Measurements from ENCODE around the gene SLC7A4.

The SLC7A4 gene

DNA sequence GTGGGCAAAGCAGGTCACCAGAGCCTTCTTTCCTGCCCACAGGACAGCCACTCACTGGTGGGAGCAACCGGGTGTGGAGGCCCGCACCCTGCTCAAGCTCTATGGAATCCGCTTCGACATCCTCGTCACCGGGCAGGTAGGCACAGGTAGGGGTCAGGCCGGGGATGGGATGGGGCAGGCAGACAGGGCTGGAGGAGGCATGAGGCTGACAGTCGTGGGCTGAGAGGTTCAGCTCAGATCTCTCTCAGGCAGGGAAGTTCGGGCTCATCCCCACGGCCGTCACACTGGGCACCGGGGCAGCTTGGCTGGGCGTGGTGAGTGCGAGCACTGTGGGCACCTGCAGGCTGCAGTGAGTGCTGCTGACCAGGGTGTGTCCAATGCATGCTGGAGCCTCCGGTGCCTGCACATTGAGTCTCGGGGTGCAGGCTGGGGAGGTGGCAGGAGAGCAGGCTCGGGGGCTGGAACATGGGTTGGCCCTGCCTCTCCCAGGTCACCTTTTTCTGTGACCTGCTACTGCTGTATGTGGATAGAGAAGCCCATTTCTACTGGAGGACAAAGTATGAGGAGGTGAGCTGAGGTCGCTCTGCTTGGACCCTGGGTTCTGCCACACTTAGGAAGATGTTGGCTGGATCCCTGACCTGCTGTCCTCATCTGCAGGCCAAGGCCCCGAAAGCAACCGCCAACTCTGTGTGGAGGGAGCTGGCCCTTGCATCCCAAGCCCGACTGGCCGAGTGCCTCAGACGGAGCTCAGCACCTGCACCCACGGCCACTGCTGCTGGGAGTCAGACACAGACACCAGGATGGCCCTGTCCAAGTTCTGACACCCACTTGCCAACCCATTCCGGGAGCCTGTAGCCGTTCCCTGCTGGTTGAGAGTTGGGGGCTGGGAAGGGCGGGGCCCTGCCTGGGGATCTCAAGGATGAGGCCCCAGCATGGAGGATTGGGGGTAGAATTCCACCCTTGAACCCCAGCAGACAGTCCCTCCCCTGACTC, 6.3 kb downstream of the SLC7A4 start:
- no peak for DNase-seq (ENCODE audit: low read depth)
- H3K4me3 ChIP-seq (ENCODE audit: control insufficient read depth, low read depth, low read length), result no peak overlapping the region
- TF ChIP-seq, protein P1, sequence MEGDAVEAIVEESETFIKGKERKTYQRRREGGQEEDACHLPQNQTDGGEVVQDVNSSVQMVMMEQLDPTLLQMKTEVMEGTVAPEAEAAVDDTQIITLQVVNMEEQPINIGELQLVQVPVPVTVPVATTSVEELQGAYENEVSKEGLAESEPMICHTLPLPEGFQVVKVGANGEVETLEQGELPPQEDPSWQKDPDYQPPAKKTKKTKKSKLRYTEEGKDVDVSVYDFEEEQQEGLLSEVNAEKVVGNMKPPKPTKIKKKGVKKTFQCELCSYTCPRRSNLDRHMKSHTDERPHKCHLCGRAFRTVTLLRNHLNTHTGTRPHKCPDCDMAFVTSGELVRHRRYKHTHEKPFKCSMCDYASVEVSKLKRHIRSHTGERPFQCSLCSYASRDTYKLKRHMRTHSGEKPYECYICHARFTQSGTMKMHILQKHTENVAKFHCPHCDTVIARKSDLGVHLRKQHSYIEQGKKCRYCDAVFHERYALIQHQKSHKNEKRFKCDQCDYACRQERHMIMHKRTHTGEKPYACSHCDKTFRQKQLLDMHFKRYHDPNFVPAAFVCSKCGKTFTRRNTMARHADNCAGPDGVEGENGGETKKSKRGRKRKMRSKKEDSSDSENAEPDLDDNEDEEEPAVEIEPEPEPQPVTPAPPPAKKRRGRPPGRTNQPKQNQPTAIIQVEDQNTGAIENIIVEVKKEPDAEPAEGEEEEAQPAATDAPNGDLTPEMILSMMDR (conservative IDR thresholded peaks at IDR 0.05; ENCODE audit: control insufficient read depth, insufficient read depth, low read depth, low read length), result no peak

DNA sequence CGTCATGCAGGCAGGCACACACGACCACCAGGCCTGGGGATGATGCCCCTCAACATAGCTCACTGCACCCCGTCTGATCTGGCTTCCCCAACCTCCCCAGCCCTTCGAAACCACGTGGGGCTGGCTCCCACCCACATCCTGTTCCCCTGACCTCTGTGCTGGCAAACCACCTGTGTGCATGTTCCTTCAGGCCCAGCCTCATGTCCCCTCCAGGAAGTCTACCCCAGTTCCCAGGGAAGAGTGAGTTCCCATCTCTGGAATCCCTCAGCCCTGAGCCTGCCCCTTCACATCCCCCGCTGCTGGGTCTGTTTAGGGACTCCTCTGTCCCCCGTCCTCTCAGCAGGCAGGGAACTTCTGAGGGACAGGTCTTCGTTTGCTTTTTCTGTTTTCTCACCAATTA, 7.1 kb downstream of the SLC7A4 start:
- H3K4me3 ChIP-seq (ENCODE audit: control insufficient read depth, low read depth, low read length), result no peak overlapping the region
- DNase-seq (ENCODE audit: low read depth), result no peak
- TF ChIP-seq, protein P1 (conservative IDR thresholded peaks at IDR 0.05; ENCODE audit: control insufficient read depth, insufficient read depth, low read depth, low read length), result no peak

DNA sequence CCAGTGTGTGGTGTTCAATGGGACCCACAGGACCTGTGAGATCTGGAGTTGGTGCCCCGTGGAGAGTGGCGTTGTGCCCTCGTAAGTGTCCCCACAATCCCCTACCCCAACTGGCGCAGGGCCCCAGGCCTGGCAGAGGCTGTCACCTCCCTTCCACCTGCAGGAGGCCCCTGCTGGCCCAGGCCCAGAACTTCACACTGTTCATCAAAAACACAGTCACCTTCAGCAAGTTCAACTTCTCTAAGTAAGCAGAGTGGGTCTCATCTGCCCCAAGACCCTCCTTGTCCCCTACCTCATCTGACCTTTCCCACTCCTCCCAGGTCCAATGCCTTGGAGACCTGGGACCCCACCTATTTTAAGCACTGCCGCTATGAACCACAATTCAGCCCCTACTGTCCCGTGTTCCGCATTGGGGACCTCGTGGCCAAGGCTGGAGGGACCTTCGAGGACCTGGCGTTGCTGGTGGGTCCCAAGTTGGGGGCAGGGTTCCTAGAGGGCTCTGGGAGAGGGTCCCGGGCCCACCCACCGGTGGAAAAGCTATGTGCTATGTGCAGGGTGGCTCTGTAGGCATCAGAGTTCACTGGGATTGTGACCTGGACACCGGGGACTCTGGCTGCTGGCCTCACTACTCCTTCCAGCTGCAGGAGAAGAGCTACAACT, 9.3 kb downstream of the SLC7A4 start:
- no peak for DNase-seq (ENCODE audit: low read depth)
- no peak overlapping the region for H3K4me3 ChIP-seq (ENCODE audit: control insufficient read depth, low read depth, low read length)
- TF ChIP-seq, protein P1 (conservative IDR thresholded peaks at IDR 0.05; ENCODE audit: control insufficient read depth, insufficient read depth, low read depth, low read length), result no peak

DNA sequence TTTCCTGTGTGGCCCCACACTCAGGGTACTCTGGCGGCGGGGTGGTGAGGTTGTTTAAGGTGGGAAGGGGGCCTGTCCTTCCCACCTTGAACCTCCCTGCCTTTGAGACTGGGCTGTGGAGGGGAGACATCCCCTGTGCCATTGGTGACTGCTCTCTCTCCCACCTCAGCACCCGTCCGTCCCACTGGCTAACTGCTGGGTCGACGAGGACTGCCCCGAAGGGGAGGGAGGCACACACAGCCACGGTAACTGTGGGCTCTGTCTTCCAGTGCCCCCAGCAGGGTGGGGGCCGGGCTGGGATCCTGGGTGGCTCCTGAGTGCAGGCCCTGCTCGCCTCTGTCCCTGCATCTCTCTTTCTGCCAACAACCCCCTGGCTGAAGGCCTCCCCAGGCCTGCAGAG, 9.9 kb downstream of the SLC7A4 start:
- TF ChIP-seq, protein P1 (conservative IDR thresholded peaks at IDR 0.05; ENCODE audit: control insufficient read depth, insufficient read depth, low read depth, low read length), result no peak
- no peak overlapping the region for H3K4me3 ChIP-seq (ENCODE audit: control insufficient read depth, low read depth, low read length)
- DNase-seq (ENCODE audit: low read depth), result no peak

DNA sequence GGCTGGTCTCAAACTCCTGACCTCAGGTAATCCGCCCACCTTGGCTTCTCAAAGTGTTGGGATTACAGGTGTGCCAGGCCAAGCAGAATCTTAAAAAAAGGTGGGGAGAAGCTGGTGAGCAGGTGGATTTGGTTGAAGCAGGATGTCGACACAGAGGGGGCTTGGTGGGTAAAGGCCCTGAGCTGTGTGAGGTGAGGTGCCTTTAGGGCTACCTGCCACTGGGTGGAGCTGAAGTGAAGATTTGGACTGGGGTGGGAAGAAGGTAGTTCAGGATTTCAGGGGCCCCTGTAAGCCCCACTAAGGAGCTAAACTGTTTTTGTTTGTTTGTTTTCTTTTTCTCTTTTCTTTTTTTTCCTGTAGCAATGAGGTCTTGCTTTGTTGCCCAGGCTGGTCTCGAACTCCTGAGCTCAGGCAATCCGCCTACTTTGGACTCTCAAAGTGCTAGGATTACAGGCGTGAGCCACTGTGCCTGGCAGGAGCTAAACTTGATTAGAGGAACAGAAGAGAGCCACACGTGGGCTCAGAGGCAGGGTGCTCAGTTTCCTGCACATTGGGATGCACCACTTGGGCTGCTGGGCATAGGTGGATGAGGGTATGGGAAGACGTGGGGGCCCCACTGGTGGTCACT, 11.4 kb downstream of the SLC7A4 start:
- no peak for DNase-seq (ENCODE audit: low read depth)
- TF ChIP-seq, protein P1 (conservative IDR thresholded peaks at IDR 0.05; ENCODE audit: control insufficient read depth, insufficient read depth, low read depth, low read length), result peak; percentile 50
- no peak overlapping the region for H3K4me3 ChIP-seq (ENCODE audit: control insufficient read depth, low read depth, low read length)

DNA sequence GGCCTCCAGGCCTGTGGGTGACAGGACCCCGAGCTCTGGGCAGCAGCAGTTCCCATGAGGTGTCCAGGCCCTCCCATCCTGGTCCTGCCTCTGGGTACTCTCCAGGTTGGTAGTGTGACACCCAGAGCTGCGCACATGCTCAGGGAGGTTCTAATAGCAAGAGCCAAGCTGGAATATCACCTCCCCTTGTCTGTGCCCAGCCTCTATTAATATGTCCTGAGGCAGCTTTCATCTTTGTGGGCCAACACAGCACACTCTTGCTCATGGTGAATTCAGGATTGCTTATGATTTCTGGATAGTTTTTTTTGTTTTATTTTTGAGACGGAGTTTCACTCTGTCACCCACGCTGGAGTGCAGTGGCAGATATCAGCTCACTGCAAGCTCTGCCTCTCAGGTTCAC, 14.0 kb downstream of the SLC7A4 start:
- H3K4me3 ChIP-seq (ENCODE audit: control insufficient read depth, low read depth, low read length), result no peak overlapping the region
- DNase-seq (ENCODE audit: low read depth), result no peak
- TF ChIP-seq, protein P1 (conservative IDR thresholded peaks at IDR 0.05; ENCODE audit: control insufficient read depth, insufficient read depth, low read depth, low read length), result no peak
